ENCODE results near the gene PLK2. TPM values are rescaled to one million over a fixed set of nuclear protein-coding genes. Genes with fewer than 3 reads are reported as not detected.

The PLK2 gene
- total RNA-seq, result 117 TPM
- long read RNA-seq, transcript PLK2-201 (14 exons, 2,960 nt), result major isoform, 181 of 220 reads
- long read RNA-seq, partial matches to known transcripts, result 14 of 220 reads
- long read RNA-seq, other reads (novel, unspliced or antisense), result 23 of 220 reads

DNA sequence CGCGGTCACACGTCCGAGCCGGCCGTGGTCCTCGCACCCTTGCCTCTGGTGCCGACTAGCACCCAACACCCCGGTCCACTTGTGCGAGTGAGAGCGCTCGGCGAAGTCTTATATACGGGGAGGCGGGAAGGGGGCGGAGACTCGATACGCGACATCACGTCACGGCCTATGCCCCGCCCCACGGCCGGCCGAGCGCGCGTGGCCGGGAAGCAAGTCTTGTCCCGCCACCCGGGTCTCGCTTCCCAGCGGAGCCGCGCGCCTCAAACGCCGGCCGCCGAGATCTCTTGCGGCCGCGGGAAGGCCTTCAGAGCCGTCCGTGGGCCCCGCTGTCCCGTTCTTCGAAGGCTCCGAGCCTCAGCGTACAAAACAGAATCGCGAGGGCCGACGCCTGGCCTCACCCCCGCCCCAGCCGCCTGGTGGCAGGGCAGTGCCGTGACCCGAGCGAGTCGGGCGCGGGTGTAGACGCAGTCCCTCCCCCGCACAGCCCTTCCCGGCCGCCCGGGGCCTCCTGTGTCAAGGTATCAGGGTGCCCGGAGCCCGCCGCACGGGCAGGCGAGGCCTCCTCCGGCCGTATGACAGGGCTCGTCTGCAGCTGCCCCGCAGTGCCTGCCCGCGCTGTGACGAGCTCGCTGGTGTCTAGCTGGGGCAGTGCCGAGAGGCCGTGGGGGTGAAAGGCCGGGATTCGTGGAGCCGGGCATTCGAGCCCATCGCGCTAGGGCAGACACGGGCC lies at the start of gene PLK2:
Gene PLK2 (minus strand): TSS at position 85 of the 730 bp plus-strand sequence. CDS start 127 bp downstream, outside the sequence.
- DNase-seq (ENCODE audit: low spot score), result peak; percentile 99
- intact Hi-C loops (cut with DNase I), result loop anchor here (1.0 to 10.0 kb wide), 6 partner anchors 443 to 1555 kb away; partner anchors contain the start of gene SETD9

- intact Hi-C loops (cut with DNase I), result no loop called here
- no peak for DNase-seq (ENCODE audit: low spot score)
Measured at GRCh38 chr5:58507715-58508114, 47.8 kb upstream of the PLK2 start.

DNA sequence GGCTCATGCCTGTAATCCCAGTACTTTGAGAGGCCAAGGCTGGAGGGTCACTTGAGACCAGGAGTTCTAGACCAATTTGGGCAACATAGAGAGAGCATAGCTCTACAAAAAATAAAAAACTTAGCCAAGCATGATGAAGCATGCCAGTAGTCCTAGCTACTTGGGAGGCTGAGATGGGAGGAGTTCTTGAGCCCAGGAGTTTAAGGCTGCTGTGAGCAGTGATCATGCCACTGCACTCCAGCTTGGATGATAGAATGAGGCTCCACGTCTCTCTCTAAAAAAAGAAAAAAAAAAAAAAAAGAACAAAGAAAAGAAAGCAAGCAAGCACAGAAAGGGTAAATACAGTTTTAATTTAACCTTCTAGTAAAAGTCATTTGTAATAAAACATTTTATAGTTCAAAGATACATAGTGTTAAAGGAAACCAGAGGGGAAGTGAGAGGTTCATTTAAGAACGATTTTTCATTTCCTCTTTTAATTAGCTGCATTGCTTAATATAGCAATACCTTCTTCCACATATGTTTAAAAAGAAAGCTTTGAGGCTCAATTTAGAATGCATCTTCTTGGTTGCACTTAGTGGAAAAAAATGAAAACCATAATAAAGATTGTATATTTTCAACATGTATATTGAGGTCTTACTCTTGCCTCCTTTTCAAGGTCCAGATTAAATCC lies 46.2 kb upstream of the PLK2 start:
- no peak for DNase-seq (ENCODE audit: low spot score)
- intact Hi-C loops (cut with DNase I), result no loop called here

DNA sequence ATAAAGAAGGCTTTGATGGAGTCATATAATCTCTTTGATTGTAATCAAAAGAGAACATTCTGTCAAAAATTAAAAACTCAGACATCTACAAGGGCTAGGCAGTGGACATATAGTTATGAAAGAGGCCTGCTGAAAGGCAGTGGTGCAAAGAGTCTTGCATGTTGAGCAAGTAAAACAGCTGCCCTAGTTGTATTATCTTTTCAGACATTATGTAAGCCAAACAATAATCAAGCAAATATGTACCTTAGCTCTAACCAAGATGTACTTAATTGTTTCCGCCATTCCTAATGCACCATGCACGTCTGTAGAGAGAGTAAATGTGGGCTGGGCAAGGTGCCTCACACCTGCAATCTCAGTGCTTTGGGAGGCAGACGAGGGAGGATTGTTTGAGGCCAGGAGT lies 45.6 kb upstream of the PLK2 start:
- intact Hi-C loops (cut with DNase I), result no loop called here
- no peak for DNase-seq (ENCODE audit: low spot score)

GRCh38 chr5:58504766-58505165 lies 44.9 kb upstream of the PLK2 start:
- intact Hi-C loops (cut with DNase I), result no loop called here
- no peak for DNase-seq (ENCODE audit: low spot score)

DNA sequence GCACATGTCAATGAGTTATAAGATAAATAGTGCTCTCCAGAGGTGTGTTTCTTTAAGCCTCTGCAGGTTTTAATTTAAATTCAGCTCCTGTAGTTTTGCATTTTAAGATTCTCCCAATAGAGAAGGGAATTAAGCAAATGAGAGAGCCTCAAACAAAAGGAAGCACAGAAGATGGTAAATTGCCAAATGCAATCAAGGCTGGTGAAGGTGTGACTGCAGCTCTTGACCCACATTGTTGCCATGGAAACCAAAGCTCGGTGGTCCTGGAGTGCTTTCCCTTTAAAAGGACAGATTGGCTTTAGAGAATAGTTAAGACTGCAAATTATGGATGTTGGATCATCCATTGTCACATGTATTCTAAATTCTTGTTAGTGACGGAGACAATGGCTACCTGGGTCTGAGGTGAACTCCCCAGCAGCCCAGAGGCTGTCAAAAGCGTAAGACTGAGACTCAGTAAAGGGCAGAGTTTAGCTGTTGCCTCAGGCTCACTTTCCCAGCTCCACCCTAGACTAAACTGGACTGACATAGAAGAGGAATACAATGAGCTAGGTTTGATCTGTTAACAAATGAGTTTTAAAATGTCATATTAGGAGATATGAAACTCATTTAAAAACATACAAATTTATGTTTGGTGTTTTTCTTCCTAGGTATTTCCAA lies 43.6 kb upstream of the PLK2 start:
- intact Hi-C loops (cut with DNase I), result no loop called here
- no peak for DNase-seq (ENCODE audit: low spot score)

DNA sequence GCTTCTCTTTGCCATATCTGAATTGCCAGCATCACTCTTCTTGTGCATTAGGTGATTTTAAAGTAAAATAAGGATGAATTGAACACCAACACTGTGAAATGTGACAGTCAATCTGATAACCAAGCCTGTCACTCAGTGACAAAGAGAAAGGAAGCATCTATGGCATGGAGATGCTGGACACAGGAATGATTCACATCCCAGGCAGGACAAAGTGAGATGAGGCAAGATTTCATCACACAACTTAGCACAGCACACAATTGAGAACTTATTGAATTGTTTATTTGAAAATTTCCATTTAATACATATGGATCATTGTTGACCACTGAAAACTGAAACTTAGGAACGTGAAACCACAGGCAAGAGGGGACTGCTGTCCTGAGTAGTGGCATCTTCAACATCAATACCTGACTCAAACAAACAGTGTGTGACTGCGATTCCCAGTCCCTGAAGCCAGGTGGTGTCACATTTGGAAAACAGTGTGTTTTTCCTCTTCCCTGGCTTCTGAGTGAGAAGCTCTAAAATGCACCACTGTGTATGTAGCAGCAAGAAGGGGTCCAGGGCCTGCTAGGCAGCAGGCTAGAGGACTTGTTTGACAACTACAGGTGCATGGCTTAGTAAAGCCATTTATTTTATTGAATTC lies 42.0 kb upstream of the PLK2 start:
- intact Hi-C loops (cut with DNase I), result no loop called here
- DNase-seq (ENCODE audit: low spot score), result no peak

DNA sequence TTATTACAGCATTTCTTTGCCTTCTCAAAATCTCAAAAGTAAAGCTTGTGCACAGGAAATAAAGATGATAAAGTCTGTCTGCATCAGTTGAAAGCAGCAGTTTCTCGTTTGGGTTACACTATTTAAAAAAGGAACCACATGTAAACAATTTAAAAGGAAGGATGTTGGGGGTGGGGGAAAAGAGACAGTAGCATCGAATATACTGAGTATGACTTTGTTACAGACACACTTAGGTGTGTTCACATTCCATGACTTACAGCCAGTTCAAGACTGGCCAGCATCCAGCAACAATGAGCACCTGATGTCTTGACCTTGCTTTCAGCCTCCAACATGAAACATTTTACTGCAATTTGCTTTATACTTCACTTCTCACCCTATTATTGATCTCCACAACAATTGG lies 40.1 kb upstream of the PLK2 start:
- intact Hi-C loops (cut with DNase I), result loop anchor here (2.0 to 10.0 kb wide), 2 partner anchors 315 to 349 kb away; no protein-coding TSS in a partner anchor

GRCh38 chr5:58499231-58499630 lies 39.3 kb upstream of the PLK2 start:
- intact Hi-C loops (cut with DNase I), result loop anchor here (2.0 to 10.0 kb wide), 2 partner anchors 316 to 350 kb away; no protein-coding TSS in a partner anchor
- DNase-seq (ENCODE audit: low spot score), result no peak

More for the DNA sequence above, 40.1 kb upstream of the PLK2 start:
- DNase-seq (ENCODE audit: low spot score), result no peak

- no peak for DNase-seq (ENCODE audit: low spot score)
- intact Hi-C loops (cut with DNase I), result loop anchor here (2.0 to 10.0 kb wide), 2 partner anchors 316 to 350 kb away; no protein-coding TSS in a partner anchor
Measured at GRCh38 chr5:58498340-58498942, 38.6 kb upstream of the PLK2 start.

GRCh38 chr5:58497921-58498320 lies 38.0 kb upstream of the PLK2 start:
- intact Hi-C loops (cut with DNase I), result loop anchor here (2.0 to 10.0 kb wide), 2 partner anchors 317 to 351 kb away; no protein-coding TSS in a partner anchor
- no peak for DNase-seq (ENCODE audit: low spot score)

- intact Hi-C loops (cut with DNase I), result loop anchor here (10.0 kb wide), 1 partner anchor 317 kb away; no protein-coding TSS in a partner anchor
- no peak for DNase-seq (ENCODE audit: low spot score)
Measured at GRCh38 chr5:58497386-58497785, 37.5 kb upstream of the PLK2 start.

DNA sequence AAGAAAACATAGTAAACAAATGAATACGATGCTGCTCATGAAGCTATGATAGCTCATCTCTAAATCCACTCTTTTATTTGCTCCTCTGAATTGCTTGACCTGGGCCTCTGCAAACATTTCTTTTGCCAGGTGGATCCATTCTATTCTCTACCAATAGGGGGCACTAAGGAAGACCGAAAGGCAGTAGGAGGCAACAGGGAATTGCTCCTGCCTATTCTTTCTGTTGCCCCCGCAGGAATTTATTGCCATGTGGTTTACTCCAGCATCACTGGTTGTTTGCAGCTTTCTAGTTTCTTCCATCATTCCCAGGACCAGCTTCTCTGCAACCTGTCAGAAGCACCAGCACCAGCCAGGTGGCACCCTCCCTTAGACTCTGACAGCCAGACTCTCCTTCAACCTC lies 36.6 kb upstream of the PLK2 start:
- intact Hi-C loops (cut with DNase I), result loop anchor here (10.0 kb wide), 1 partner anchor 318 kb away; no protein-coding TSS in a partner anchor
- DNase-seq (ENCODE audit: low spot score), result no peak

DNA sequence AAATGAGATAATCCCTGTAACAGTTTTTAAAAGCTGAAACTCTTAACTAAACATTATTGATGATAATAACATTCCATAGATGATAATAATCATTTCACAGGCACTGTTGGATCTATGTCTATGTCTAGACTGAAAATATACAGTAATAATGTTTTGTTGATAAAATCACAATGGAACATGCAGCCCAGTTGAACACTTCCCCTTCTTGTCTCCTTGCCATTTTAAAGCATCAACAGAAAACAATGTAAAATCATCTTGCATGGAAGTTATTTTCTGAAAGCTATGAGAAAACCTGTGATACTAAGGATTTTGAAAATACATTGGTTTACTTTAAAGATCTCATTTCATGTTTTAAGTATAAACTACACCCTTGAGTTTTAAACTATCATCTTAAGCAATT lies 33.3 kb upstream of the PLK2 start:
- DNase-seq (ENCODE audit: low spot score), result no peak
- intact Hi-C loops (cut with DNase I), result loop anchor here (10.0 kb wide), 1 partner anchor 322 kb away; no protein-coding TSS in a partner anchor

- no peak for DNase-seq (ENCODE audit: low spot score)
- intact Hi-C loops (cut with DNase I), result loop anchor here (10.0 kb wide), 1 partner anchor 323 kb away; no protein-coding TSS in a partner anchor
Measured at GRCh38 chr5:58491216-58491892, 31.5 kb upstream of the PLK2 start, which contains the start of gene GAPT. TSS of gene GAPT (plus strand) at chr5:58491435. CDS start at chr5:58494537, 3,102 bp downstream.

GRCh38 chr5:58490402-58491050 lies 30.6 kb upstream of the PLK2 start:
- DNase-seq (ENCODE audit: low spot score), result no peak
- intact Hi-C loops (cut with DNase I), result loop anchor here (10.0 kb wide), 1 partner anchor 324 kb away; no protein-coding TSS in a partner anchor

GRCh38 chr5:58486290-58486689 lies 26.4 kb upstream of the PLK2 start:
- no peak for DNase-seq (ENCODE audit: low spot score)
- intact Hi-C loops (cut with DNase I), result no loop called here

DNA sequence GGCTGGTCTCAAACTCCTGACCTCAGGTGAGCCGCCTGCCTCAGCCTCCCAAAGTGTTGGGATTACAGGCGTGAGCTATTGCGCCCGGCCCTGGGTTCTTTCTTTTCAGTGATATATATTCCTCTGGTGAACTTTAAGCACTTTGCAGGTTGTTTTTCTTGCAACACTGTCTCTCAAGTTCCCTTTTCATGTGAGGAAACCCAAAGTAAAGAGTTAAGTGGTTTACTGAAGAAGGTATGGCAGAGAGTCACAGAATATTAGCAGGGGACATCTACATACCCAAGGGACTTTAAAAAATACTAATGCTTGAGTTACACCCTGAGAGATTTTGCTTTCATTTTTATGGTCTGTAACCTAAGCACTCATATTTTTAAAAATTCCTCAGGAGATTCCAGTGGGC lies 24.6 kb upstream of the PLK2 start:
- DNase-seq (ENCODE audit: low spot score), result no peak
- intact Hi-C loops (cut with DNase I), result no loop called here
